HL-60/S4 treated with retinoic acid at 250 ng/mL for 4 days and 3 days (cell line): ENCODE data around the gene EEIG2.
"Not testable (repeated sequence)": the region's sequence is repeated elsewhere in the genome, so short reads cannot be mapped to it uniquely, and the experiment has no call there.

Source experiments
- in situ Hi-C: fragments of 300-500 bp; cut with MboI; formaldehyde crosslinking; loops from 2 replicates; pipeline ENCODE4 v1.7.0; 2022; ENCODE audit warnings: low sequenced_read_pairs

EEIG2 gene

GRCh38 chr1:108541861-108542260 lies 18.0 kb upstream of the EEIG2 start:
- in situ Hi-C loops = no loop called here

- in situ Hi-C loops = not testable (repeated sequence)
Observed at GRCh38 chr1:108547493-108547892, 12.4 kb upstream of the EEIG2 start.

GRCh38 chr1:108551137-108551862 lies 8.6 kb upstream of the EEIG2 start:
- in situ Hi-C loops = no loop called here

GRCh38 chr1:108553905-108554304 lies 6.0 kb upstream of the EEIG2 start:
- in situ Hi-C loops = no loop called here

- in situ Hi-C loops = no loop called here
Observed at GRCh38 chr1:108554682-108555427, 5.0 kb upstream of the EEIG2 start.

GRCh38 chr1:108556066-108556465 lies 3.8 kb upstream of the EEIG2 start:
- in situ Hi-C loops = no loop called here

GRCh38 chr1:108556499-108556898 lies 3.4 kb upstream of the EEIG2 start:
- in situ Hi-C loops = no loop called here

GRCh38 chr1:108557296-108557695 lies 2.6 kb upstream of the EEIG2 start:
- in situ Hi-C loops = no loop called here

- in situ Hi-C loops = no loop called here
Observed at GRCh38 chr1:108560189-108560873, 431 bp downstream of the EEIG2 start.

GRCh38 chr1:108560874-108561459 lies 1.1 kb downstream of the EEIG2 start:
- in situ Hi-C loops = no loop called here

GRCh38 chr1:108561689-108562326 lies 1.9 kb downstream of the EEIG2 start:
- in situ Hi-C loops = no loop called here

- in situ Hi-C loops = no loop called here
Observed at GRCh38 chr1:108563808-108564207, 3.9 kb downstream of the EEIG2 start.

GRCh38 chr1:108565081-108565480 lies 5.2 kb downstream of the EEIG2 start:
- in situ Hi-C loops = no loop called here

- in situ Hi-C loops = no loop called here
Observed at GRCh38 chr1:108565512-108565911, 5.6 kb downstream of the EEIG2 start.

GRCh38 chr1:108568589-108568988 lies 8.7 kb downstream of the EEIG2 start:
- in situ Hi-C loops = no loop called here

GRCh38 chr1:108569097-108569728 lies 9.3 kb downstream of the EEIG2 start:
- in situ Hi-C loops = no loop called here

GRCh38 chr1:108570128-108570527 lies 10.2 kb downstream of the EEIG2 start:
- in situ Hi-C loops = no loop called here

GRCh38 chr1:108570998-108571401 lies 11.1 kb downstream of the EEIG2 start:
- in situ Hi-C loops = no loop called here

GRCh38 chr1:108572182-108572581 lies 12.3 kb downstream of the EEIG2 start:
- in situ Hi-C loops = no loop called here

GRCh38 chr1:108573183-108573582 lies 13.3 kb downstream of the EEIG2 start:
- in situ Hi-C loops = no loop called here
